ENCODE measurements around the gene KLF2.

DNA sequence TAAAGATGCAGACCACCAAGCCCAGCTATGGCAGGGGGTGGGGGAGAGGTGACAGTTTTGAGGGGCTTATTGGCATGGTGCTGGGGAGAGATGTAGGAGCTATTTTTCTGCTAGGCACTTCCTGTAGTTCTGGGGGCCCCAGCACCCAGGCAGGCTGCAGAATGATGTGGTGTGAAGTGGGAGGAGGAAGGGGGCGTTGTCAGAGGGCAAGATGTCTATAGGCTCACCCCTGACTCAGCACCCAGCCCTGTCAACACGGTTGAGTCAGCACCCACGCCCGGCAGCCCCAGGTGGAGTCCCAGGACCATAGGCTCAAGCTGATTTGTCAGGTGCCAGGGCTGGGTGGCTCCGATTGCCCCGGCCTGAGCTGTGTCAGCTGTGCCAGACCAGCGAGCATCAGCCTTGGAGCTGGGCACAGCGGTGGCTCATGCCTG lies 5.8 kb downstream of the KLF2 start:
- TF ChIP-seq EZH2 (IDR thresholded peaks at IDR 0.05; ENCODE audit: borderline replicate concordance, low read depth, low read length, severe bottlenecking) (no peak), CTCF (IDR thresholded peaks at IDR 0.05; ENCODE audit: borderline replicate concordance, extremely low read depth, low read length, poor library complexity, severe bottlenecking) (no peak)
